CD4-positive, alpha-beta T cell treated with Interleukin-17A for 4 hours (primary cell): ENCODE data around the gene KRTAP5-4.
"Not testable (repeated sequence)": the region's sequence is repeated elsewhere in the genome, so short reads cannot be mapped to it uniquely, and the experiment has no call there.

Experiments used
- DNase-seq: peaks from one replicate; pipeline ENCODE4 v3.0.0-alpha.2; 2020; ENCODE audit warnings: mixed read lengths

Gene KRTAP5-4

DNA sequence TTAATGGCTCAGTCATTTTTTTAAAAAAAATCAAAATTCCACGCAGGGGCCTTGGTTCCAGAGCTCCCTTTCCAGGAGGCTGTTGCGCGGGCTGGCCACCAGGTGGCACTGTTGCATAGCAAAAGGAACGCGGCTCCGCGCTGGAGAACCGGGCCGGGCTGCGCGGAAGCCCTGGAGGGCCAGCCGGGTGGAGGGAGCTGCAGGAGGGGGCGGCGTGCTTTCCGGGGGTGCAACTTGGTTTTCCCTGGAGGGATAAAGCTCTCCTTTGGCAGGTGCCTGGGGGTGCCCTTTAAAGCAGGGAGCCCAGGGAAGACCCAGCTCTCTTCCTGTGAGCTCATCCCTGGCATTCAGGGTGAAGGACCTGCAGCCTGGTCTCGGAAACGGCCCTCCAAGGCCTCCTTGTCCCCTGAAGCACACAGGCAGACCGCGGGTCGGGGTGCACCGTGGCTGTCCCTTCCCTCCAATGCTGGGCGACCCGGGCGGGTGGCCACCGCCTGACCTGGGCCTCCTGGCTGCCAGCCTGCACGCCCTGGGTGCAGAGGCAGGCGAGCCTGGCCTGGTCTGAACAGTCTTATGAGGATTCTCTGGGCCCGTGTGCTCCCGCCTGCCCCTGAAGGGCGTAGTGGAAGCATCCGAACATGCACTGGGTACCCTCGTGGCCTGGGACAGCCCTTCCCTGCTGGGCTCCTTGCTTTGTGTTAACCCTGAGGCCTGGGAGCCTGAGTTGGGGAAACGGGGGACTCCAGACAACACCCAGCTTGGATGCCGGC, 31.0 kb upstream of the KRTAP5-4 start:
- peak; percentile 83 for DNase-seq

DNA sequence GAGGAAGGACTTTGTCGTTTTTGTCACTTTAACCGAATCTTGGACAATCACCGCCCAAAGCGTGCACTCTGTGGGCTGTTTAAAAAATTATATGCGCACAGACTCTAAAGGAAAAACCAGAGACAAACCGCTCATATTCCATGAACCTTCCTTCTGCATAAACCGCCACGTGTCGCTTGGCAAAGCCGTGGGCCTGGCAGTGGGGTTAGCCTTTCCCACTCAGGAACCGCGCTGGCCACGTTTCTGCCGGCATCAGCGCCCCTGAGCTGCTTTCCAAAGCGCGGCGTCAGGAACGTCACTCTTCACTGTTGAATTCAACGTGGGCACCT, 30.5 kb upstream of the KRTAP5-4 start:
- DNase-seq = no peak

DNA sequence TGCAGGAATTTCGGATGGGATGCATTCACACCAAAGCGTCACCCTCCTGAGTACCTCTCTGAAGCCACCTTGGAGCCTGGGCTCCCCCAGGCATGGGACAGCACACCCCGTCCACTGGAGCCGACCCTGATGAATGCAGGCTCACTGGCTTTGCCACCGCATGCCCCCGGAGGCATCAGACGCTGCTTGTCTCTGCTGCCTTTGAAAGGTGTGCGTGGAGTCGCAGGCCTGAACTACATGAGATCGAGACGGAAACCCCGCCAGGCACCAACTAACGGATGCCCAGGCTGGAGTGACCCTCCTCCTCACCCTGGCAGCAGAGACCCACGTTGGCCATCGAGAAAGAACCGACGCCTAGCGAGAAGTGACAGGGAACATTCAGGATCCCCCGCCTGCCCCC, 30.1 kb upstream of the KRTAP5-4 start:
- DNase-seq = no peak

DNA sequence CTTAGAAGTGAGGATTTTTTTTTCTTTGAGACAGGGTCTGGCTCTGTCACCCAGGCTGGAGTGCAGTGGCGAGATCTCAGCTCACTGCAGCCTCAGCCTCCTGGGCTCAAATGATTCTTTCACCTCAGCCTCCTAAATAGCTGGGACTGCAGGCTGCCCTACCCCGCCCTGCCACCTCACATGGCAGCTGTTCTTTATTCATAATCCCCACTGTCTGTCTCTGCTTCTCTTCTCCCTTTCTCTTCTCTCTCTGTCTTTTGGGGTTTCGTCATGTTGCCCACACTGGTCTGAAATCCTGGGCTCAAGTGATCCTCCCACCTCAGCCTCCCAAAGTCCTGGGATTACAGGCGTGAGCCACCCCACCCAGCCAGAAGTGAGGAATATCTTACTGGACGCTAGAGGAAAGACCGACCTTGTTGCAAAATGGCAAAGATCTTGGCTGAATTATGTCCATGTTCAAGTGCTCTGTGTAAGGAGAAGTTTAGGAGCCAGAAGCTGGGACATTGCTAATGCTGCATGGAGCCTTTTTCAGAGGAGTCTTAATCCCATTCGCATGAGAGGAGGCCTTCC, 29.6 kb upstream of the KRTAP5-4 start:
- no peak for DNase-seq

DNA sequence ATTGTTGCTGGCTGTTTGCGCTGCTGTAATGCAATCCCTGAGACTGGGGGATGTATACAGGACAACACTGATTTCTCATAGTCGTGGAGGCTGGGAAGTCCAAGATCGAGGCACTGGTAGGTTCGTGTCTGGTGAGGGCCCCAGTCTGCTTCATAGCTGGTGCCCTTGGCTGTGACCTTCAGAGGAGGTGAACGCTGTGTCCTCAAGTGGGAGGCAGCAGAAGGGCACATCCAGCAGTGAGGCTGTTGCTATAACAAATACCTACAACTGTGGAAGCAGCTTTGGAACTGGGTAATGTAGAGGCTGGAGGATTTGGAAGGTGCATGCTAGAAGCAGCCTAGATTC, 29.0 kb upstream of the KRTAP5-4 start:
- no peak for DNase-seq

DNA sequence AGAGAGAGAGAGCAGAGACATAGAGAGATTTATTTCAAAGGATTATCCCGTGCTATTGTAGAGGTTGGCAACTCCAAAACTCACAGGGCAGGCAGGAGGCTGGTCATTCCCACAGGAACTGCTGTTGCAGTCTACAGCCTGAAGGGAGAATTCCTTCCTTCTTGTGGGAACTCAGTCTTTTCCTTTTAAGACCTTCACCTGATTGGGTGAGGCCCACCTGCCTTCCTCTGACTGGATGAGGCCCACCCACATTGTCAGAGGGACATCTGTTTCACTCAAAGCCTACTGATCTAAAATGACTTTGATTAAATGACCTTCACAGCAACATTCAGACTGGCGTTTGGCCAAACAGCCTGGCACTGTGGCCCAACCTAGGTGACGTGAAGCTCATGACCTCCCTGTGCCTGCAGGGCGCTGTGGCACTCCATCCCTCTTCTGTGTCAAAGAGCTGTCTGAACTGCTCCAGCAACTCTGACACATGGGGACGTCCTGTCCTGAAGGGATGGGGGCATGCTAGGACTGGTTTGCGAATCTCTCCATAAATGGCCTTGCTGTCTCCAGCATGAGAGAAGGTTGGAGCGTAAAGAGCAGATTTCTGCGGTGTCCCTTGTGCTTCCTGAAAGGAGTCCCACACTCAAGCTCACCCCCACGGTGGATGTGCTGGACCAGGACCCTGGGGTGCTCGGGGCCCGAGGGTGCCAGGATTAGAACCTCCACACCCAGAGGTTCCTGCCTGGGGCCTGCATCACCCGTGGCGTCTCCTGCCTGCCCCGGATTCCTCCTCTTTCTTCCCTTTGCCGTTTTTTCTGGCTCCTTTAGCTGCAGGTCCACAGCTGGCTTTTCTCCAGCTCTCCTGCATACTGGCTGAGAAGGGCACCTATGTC, 28.3 kb upstream of the KRTAP5-4 start:
- DNase-seq = no peak

DNA sequence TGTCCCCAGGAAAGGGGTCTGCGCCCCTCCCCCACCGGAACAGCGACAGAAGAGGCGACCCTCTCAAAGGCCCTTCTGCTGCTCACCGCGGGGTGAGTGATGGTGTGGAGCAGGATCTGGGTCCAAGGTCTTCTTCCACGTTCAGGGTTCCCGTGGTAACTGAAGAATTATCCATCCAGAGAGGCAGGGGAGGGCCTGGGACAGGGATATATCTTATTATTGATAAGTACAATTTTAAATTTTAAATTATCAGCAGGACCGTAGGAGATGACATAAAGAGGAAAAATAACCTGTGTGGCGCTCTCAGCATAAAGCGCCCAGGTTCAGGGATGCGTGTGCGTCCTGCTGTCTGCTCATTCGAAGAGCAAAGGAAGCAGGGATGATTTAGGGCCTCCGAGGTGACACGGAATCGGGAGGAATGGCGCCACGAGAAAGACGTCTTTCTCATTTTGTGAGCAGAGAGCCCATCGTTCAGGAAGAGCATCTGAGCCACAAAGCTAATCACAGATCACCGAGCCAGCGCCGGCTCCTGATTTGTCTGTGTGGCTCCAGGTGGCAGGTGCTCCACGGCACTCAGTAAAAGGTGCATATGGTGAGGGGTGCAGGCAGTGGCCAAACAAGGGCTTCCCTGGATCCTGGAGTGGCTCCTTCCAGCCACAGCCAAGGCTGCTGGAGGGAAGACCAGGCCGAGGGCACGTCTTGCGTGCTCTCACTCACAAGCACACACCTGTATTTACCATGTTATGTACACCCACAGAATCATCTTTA, 26.9 kb upstream of the KRTAP5-4 start:
- no peak for DNase-seq

DNA sequence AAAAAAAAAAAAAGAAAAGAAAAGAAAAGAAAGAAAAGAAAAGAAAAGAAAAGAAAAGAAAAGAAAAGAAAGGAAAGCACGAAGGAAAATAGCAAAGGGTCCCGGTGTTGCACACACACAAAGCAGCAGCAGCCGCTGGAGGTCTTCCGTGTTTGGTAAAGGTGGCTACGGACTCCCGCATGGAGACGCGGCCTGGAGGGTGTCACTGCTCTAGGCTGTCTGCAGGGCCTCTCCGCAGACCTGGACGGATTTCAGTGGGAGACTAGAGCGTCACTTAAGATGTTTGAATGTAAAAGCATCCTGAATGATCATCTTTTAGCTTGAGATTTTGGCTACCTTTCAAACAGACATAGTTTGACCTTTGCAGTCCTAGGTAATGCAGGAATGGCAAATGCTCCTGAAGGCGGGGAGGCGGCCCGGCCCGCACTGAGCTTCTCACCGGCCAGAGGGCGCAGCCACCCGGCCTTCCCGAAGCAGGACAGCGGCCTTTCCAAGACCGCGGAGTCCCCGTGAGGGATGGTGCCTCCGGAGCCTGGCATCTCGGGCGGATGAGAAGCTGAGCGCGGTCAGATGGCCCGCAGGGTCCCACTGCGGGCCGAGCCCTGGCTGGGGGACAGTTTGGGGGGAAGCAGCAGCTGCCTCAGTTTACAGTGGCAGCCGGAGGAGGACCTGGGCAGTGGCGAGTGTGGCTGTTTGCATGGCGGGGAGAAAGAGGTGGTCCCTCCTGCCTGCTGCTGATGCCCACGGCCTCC, 26.1 kb upstream of the KRTAP5-4 start:
- no peak for DNase-seq

DNA sequence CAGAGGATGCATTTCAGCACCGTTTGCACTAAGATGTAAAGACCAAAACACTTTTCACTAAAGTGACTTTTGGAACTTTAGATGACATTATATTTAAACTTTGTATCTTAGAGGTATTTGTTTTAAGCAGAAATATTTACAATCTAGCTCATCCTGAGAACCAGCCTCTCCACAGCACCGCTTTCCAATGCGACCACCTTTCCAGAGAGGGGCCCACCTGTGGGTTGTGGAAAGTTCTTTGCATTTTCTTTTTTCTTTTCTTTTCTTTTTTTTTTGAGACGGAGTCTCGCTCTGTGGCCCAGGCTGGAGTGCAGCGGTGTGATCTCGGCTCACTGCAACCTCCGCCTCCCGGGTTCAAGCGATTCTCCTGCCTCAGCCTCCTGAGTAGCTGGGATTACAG, 24.6 kb upstream of the KRTAP5-4 start:
- not testable (repeated sequence) for DNase-seq

DNA sequence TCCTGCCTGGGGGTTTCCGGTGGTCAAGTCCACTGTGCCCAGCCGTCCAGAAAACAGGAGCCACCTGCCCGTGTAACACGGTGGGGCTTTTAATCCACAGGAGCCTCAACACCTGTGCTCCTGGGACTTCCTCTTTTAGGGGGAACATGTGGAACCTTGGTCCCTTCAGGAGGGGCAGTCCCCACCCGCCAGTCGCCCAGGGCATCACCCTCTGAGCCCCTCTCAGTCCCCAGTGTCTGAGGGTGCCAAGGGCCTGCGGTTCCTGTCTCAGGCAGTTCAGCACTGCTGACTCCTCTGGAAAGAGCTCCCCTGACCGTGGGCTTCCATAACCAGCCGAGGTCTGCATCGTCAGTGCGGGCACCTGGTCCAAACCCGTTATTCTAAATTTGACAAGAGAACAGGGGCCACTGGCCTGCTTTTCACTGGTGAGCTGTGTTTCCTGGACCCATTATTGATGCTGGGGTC, 23.5 kb upstream of the KRTAP5-4 start:
- DNase-seq = no peak

DNA sequence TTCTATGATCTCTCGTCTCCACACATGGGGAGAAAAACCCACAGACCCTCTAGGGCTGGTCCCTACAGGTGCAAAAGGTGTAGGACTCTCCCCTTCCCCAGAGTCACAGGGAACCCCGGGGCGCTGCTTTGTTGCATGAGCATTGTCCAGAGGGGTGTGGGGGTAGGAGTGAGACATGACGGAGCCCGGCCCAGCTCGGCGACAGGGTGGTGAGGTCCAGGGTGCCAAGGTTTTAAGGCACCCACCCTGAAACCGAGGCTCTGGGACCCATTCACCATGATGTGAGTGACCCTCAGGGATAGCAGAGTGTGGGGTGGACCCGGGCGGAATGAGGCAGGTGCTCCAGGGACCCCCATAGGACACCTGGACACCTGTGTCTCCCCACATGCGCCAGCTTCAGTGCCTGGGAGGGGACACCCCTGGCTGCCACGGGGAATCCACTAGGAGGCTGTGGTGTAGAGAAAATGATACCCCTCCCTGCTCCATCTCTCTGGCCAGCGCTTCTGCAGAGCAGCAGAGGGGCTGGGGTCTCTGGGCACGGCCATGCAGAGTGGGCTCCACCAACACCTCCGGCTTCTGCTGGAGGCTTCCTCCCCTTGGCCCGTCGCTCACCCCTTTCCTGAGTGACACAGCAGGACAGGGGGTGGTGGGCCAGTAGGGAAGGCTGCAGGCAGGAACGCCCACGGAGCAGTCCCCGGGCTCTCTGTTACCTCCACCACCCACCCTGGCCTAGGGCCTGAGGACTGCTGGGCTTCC, 22.8 kb upstream of the KRTAP5-4 start:
- no peak for DNase-seq

DNA sequence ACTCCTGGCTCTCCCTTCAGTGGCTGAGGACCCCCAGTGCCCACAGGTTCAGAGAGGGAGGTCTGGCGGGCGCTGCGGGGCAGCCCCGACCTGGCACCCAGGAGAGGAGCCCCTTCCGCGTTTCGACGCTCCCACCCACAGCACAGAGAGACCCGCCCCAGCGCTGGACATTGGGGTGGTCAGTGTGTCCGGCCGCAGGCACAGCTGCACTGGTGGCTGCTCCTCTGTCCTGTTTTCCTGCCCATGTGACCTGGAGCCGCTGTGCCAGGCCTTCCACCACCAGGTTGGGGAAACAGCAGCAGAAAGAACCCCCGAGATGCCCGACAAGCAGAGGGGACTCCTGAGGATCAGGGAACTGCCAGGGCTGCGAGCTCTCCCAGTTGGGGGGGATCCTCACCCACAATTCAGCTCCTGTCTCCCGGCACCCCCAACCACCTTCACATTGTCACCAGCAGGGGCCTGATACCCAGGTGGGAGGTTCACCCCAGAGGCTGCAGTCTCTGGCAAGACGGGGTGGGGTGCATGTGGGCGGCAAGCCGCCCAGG, 21.3 kb upstream of the KRTAP5-4 start:
- DNase-seq = no peak

DNA sequence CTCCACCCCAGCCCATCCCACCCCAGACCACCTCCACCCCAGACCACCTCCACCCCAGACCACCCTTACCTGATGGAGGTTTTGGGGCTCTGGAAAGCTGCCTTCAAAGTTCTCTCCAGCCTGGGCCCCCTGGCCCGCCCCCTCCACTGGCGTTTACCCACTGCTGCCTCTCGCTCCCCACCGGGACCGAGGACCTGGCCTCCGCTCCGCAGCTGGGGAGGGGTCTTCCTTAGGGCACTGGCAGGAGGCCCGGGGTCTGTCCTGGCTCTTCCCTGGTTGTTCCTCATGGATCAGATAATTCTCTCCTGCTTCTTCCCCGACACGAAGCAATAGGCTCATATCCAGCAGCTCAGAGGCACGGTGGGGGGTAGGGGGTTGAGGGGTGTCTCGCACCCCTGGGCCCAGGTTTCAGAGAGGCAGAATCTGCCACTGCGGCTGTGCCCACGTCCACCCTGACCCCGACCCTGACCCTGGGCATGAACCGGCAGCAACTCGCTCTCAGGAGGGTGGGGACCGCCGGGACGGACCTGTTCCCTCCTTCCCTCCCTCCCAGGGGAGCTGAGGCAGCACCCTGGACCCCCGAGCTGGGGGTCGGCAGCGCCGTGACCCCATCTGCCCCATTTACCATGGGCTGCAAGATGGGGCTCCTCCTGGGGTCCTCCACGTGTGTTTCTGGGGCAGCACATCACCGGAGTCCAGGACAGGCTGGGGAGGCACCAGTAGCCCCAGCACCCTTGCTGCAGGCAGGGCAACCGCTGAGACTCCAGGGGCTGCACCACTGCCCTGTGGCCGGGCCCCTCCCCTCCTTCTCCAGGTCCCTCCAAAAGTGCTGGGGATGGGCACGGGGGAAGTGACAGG, 20.6 kb upstream of the KRTAP5-4 start:
- no peak for DNase-seq

DNA sequence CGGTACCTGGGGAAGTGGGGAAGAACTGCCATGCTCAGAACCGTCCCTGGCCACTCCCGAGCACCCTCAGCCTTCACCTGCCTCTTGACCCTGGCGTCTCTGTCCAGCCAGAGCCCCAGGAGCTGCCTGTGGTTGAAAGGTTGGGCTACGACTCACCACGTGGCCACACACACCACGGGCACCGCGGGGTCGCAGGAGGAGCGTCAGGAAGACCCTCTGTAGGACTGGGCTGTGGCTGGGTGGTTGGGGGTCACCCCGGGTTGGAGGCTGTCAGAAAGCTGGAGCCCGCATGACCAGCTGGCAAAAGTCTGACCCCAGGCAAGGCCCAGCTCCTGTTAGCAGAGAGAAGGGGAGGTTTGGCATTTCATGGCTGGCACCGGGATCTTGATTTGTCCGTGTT, 19.2 kb upstream of the KRTAP5-4 start:
- DNase-seq = no peak

DNA sequence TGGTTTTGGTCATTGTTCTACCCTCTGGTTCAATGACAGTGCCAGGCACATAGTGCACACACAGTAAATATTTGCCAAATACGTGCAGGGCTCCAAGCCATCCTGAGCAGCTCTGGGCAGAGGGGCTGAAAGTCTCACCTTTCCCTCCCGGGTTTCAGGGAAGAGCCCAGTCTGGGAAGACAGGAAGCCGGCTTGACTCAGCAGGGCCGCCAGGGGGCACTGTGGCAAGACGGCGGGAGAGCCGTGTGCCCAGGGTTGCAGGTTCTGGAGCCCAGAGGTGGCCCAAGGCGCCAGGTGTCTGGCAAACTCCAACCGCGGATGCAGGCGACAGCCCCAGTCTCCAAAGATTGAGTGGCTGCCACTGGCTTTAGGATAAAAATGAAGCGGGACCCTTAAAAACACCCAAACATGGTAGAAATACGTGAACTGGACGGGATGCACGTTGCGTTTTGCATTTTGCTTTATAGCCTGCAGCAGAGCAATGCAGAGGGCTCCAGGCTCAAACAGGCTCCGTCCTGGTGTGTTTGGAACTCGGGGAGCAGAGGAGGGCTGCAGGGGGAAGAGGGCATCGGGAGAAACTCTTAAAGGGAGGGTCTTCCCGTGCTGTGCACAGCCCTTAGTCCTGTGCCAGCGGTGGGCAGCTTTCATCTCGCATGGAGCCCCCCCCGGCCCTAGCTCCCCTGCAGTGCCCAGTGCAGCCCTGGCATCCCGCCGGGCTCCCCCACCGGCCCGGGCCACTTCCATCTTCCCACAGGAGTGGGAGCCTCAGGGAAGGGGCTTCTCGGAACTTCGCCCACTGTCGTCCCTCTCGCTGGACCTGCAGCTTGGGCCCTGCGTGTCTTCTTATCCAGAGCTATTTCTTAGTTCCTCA, 18.4 kb upstream of the KRTAP5-4 start:
- peak; percentile 54 for DNase-seq

DNA sequence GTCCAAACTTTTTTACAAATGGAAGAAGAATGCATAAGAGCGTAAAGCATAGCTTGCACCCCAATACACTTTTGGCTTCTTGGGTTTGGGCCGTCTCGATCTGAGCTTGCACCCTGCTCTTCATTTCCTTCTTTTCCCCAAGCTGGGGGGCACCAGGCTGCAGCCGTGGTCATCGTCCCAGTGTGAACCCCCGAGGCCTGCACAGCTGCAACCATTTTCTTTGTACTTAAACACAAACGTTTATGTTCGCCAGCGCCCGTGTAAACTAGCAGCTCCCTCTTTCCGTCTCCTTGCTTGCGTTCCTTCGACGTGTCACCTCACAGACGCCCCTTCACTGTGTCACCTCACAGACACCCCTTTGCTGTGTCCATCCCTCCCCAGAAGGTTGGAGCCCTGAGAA, 17.7 kb upstream of the KRTAP5-4 start:
- no peak for DNase-seq

DNA sequence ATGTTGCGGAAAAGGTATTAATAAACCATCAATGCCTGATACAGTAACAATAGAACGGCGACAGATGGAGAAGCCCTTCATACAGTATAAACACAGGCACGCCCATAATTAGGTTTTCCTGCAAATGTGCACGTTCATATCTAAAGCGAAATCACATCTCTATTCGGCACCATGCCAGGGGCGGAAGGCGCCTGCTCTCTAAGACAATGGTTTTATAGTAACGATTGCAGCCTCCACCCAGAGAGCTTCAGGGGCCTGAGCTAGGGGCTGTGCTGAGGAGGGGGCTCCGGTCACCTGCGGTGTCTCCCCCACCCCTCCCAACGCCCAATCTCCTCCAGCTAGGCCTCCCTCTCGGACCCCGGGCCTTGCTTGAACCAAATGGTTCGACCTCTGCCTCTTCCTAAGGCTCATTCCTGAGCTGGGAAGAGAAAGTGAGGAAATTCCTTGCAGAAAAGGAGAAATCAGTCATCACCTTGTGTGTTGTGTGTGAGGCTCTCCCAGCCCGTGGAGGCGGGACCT, 17.2 kb upstream of the KRTAP5-4 start:
- DNase-seq = peak; percentile 27

DNA sequence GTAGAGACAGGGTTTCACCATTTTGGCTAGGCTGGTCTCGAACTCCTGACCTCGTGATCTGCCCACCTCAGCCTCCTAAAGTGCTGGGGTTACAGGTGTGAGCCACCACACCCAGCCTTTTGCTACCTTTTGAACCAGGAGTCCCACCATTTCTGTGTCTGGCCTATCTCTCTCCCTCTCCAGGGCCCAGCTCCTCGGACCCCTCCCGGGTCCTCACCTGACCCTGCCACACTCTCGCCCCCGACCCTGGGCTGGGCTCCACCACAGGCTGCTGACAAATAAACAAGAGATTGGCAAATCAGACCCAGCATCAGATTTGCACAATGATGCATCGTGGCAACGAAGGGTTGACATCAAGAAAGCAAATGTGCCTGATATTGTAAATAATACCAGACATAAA, 16.4 kb upstream of the KRTAP5-4 start:
- no peak for DNase-seq

DNA sequence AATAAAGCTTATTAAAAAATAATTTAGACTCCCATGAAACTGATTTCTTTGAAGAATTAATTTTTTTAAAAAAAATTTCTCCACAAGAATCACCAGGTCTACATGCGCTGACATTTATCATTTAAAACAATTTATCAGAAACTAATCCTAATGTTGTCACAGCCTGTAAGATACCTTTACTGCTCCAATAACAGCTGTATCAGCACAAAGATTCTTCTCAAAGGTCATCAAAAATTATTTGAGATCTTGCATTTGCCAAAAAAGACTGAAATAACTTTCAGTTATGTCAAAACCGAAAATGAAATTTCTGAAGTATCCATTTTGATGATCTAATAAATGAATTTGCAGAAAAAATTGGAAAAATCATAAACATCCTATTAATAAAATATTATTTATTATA, 15.7 kb upstream of the KRTAP5-4 start:
- DNase-seq = no peak
